HG02852 (cell line): ENCODE measurements around the gene PPP1CA.
"Not testable (repeated sequence)": the region's sequence is repeated elsewhere in the genome, so short reads cannot be mapped to it uniquely, and the experiment has no call there.

Source experiments
- ATAC-seq: cut with Tn5 transposase; IDR thresholded peaks from one replicate; pipeline ENCODE4 v1.9.1; 2021; ENCODE audit warnings: mild to moderate bottlenecking, moderate library complexity; ENCODE audit not compliant: unreplicated experiment

PPP1CA gene

DNA sequence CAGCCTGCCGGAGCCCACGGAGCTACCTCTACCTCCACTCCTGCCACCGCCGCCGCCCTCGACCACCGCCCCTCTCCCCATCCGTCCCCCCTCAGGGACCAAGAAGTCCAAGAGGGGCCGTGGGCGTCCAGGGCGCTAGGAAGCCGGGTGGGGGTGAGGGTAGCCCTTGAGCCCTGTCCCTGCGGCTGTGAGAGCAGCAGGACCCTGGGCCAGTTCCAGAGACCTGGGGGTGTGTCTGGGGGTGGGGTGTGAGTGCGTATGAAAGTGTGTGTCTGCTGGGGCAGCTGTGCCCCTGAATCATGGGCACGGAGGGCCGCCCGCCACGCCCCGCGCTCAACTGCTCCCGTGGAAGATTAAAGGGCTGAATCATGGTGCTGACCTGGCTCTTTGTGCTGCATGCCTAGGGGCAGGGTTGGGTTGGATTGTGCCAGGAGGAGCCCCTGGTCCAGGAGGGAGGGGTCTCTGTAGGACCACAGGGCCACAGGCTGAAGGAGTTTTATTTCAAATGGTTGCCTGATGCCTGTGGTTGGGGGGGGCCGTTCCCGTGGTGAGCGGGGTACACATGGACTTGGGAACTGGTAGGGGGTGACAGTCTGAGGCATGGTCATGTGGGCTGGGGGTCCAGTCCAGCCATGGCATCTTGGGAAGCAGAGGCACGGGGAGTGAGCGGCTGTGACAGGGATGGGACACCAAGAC is 33.5 kb upstream of the PPP1CA start:
- no peak for ATAC-seq

- ATAC-seq = no peak
Observed at GRCh38 chr11:67434395-67434881, 32.8 kb upstream of the PPP1CA start.

DNA sequence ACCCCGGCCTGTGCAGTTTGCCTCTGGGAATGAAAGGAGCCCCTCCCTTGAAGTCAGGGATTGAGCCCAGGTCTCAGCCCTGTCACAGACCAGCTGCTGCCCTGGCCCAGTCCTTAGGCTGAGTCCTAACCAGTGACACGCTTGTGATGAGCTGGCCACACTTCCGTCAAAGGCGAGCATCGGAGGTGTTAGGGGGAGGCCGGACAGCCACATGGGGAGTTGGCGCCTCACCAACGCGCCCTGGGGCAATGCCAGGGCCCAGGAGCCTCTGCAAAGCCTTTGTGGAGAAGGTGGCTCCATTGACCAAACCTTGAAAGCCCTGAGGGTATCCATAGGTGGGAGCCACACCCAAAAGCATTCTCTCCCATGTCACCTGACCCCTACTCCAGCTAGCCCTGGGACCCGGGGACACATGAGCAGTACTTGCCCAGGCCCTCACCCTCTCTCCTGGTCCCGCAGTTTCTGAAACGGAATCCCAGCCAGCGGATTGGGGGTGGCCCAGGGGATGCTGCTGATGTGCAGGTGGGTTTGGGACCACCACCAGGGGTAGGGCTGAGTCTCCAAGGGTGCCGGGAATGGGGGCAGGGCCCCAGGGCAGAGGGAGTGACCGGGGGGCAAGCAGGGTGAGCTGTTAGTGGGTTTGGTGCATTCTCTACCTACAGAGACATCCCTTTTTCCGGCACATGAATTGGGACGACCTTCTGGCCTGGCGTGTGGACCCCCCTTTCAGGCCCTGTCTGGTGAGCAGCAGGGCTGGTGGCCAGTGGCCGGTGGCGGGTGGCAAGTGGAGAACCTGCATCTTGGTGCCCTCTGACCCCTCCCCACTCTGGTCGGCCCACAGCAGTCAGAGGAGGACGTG is 32.1 kb upstream of the PPP1CA start:
- no peak for ATAC-seq

GRCh38 chr11:67432655-67433349 is 31.1 kb upstream of the PPP1CA start:
- no peak for ATAC-seq

- no peak for ATAC-seq
Observed at GRCh38 chr11:67431346-67432249, 29.9 kb upstream of the PPP1CA start.

- no peak for ATAC-seq
Observed at GRCh38 chr11:67429722-67430121, 28.1 kb upstream of the PPP1CA start.

GRCh38 chr11:67429038-67429668 is 27.5 kb upstream of the PPP1CA start:
- no peak for ATAC-seq

DNA sequence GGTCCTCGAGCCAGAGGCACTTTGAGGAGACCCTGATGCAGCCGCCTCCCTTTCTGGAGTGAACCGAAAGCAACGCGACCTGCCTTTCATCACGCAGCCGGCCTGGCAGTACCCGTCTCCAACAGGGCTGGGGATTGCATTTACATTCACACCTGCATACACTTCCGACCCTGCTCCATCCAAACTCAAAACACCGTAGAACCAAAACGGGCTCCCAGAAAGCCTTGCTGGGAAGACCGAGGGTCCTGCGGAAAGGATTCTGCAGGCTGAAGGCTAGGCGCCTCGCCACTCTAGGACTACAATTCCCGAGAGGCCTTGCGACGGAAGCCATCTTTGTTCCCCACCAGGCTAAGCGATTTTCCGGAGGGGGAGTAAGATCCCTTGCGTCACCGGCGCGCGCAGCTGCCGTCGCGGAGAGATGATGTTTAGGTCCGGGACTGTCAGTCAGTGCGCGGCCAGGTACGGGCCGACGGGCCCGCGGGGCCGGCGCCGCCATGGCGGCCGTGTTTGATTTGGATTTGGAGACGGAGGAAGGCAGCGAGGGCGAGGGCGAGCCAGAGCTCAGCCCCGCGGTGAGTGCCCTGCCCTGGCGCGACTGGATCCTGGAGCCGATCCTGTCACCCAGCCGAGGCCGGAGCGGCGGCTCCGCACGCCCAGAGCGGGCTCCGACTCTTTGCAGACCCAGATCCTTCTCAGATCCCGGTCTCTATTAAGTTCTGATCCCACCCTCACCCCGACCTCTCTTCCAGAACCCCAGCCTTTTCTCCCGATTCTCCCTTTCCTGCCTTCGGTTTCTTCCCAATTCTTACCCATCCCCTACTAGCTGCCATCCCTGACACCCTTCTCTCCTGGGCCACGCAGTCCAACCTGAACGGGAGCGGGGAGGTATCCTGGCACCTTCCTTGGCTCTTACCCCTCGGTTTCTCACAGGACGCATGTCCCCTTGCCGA is 26.7 kb upstream of the PPP1CA start, which contains the start of gene RPS6KB2:
Gene RPS6KB2, plus strand, starts transcription at position 443 of the 950 bp plus-strand sequence. Its CDS starts 52 bp downstream, at position 495.
- ATAC-seq = peak; percentile 83

DNA sequence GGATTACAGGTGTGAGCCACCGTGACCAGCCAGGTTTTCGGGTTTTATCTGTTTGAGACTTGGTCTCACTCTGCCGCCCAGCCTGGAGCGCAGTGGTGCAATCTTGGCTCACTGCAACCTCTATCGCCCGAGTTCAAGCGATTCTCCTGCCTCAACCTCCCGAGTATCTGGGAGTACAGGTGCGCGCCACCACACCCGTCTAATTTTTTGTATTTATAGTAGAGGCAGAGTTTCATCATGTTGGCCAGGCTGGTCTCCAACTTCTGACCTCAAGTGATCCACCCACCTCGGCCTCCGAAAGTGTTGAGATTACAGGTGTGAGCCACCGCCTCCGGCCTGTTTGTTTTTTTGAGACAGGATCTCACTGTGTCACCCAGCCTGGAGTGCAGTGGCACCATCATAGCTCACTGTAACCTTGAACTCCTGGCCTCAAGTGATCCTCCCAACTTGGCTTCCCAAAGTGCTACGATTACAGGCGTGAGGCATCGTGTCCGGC is 25.8 kb upstream of the PPP1CA start:
- not testable (repeated sequence) for ATAC-seq

GRCh38 chr11:67423891-67424613 is 22.4 kb upstream of the PPP1CA start:
- no peak for ATAC-seq

DNA sequence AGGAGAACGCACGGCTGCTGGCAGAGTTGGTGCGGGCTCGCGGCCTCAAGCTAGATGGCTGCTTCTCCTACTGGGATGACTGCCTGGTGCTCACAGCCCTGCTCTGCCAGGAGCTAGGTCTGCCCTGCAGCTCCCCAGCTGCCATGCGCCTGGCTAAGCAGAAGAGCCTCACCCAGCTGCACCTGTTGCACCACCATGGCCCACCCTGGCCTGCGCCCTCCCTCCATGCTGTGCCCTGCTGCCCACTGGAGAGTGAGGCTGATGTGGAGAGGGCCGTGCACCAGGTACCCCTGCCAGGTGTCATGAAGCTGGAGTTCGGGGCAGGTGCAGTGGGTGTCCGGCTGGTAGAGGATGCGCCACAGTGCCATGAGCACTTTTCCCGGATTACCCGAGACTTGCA is 21.8 kb upstream of the PPP1CA start:
- no peak for ATAC-seq

- ATAC-seq = no peak
Observed at GRCh38 chr11:67422891-67423290, 21.2 kb upstream of the PPP1CA start.

DNA sequence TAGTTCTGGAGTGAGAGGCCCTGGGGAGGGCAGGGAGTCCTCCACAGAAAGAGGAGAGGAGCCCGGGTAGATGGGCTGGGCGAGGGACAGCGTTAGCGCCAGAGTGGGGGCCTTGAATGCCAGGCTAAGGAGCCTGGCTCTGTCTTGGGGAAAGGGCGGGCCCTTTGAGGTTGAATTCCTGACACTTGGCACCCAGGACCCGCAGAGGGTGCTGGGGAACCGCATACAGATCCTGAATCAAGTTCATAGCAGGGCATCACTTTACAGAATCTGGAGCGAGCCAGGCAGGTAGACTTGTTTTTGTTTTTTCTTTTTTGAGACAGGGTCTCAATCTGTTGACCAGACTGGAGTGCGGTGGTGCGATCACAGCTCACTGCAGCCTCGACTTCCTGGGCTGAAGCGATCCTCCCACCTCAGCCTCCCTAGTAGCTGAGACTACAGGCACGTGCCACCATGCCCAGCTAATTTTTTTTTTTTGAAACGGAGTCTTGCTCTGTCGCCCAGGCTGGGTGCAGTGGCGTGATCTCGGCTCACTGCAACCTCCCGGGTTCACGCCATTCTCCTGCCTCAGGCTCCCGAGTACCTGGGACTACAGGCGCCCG is 19.9 kb upstream of the PPP1CA start:
- no peak for ATAC-seq

- peak; percentile 88 for ATAC-seq
Observed at GRCh38 chr11:67420646-67421429, 19.2 kb upstream of the PPP1CA start.

GRCh38 chr11:67420147-67420645 is 18.5 kb upstream of the PPP1CA start:
- no peak for ATAC-seq

DNA sequence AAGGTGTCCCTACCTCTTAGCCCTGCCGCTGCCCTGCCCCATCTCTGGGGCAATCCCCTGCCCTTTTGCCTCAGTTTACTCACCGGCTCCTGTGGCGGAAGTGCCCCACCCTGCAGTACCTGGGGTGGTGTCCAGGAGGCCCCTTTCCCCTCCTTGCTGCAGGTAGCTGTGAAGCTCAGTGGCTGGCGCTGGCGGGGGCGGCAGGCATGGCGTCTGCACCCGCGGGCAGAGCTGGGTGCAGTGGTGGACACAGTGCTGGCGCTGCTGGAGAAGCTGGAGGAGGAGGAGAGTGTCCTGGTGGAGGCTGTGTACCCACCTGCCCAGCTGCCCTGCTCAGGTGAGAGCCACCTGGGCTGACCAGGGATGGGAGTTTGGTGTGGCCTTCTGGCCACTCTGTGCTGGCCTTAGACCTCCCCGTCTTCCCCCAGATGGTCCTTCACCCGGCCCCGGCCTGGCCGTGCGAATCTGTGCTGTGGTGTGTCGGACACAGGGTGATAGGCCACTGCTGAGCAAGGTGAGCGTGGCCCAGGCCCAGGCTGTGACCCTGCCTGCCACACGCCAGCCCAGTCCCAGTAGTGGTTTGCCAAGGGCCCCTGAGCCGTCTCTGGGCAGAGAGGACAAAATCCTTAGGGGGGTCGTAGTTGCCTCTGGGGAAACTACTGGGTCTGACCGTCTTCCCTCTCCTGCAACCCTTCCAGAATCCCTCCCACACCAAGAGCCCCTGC is 17.8 kb upstream of the PPP1CA start:
- ATAC-seq = no peak
